Caco-2 (cell line): Measurements from ENCODE around the gene DUOXA1. TPM values are rescaled to one million over a fixed set of nuclear protein-coding genes. Genes with fewer than 3 reads are reported as not detected.
"Not testable (repeated sequence)": the region's sequence is repeated elsewhere in the genome, so short reads cannot be mapped to it uniquely, and the experiment has no call there.

Source experiments
- BruUV-seq: library from RNA; stranded (reverse); fragments of 400-500 nt; replicated peaks from 2 replicates; lab custom pipeline; 2021; lab: Mats Ljungman, UMichigan
- CTCF ChIA-PET: fragments of 300-600 bp; sonication (Branson Sonifier 250); formaldehyde crosslinking; loops from one replicate; lab custom pipeline; 2022; ENCODE audit warnings: antibody characterized with exemption; lab: Charles Lee
- POLR2A ChIA-PET: fragments of 300-600 bp; sonication (Branson Sonifier 250); formaldehyde crosslinking; loops from one replicate; lab custom pipeline; 2022; ENCODE audit warnings: antibody characterized with exemption; lab: Charles Lee
- DNase-seq, 2 experiments: peaks; one replicate each; pipeline versions ENCODE4 v3.0.0 to v3.0.0-alpha.2; 2020 to 2022
- H3K27me3 ChIP-seq: replicated peaks from 2 replicates; pipeline ENCODE4 v1.6.0; 2011; ENCODE audit warnings: low read length; ENCODE audit not compliant: control insufficient read depth, insufficient read depth
- H3K36me3 ChIP-seq: 2 replicates; pipeline ENCODE4 v1.5.1; 2011; ENCODE audit warnings: low read length; ENCODE audit not compliant: control insufficient read depth, insufficient read depth
- H3K4me1 ChIP-seq: fragments of 250-450 bp; sonication (Bioruptor Pico); 2 replicates; pipeline ENCODE4 v1.5.1; 2020; ENCODE audit warnings: mild to moderate bottlenecking
- H3K4me3 ChIP-seq: 2 replicates; pipeline ENCODE4 v1.5.1; 2011; ENCODE audit warnings: low read depth, mild to moderate bottlenecking, control low read depth, low read length
- H3K9me3 ChIP-seq: fragments of 250-450 bp; sonication (Bioruptor Pico); 2 replicates; pipeline ENCODE4 v1.5.1; 2020; ENCODE audit warnings: mild to moderate bottlenecking, moderate library complexity
- H3K27ac Mint-ChIP-seq: one replicate; pipeline ENCODE4 v1.8.0; 2022; ENCODE audit warnings: mixed read lengths; ENCODE audit not compliant: unreplicated experiment
- H3K27me3 Mint-ChIP-seq: one replicate; pipeline ENCODE4 v1.8.0; 2022; ENCODE audit warnings: mixed read lengths; ENCODE audit not compliant: insufficient read depth, unreplicated experiment
- H3K36me3 Mint-ChIP-seq: one replicate; pipeline ENCODE4 v1.8.0; 2022; ENCODE audit warnings: mild to moderate bottlenecking, mixed read lengths; ENCODE audit not compliant: insufficient read depth, unreplicated experiment
- H3K4me1 Mint-ChIP-seq: one replicate; pipeline ENCODE4 v1.8.0; 2022; ENCODE audit warnings: low read depth, mixed read lengths; ENCODE audit not compliant: unreplicated experiment
- H3K4me3 Mint-ChIP-seq: one replicate; pipeline ENCODE4 v1.8.0; 2022; ENCODE audit warnings: mild to moderate bottlenecking, moderate library complexity, mixed read lengths; ENCODE audit not compliant: unreplicated experiment
- H3K9me3 Mint-ChIP-seq: one replicate; pipeline ENCODE4 v1.8.0; 2022; ENCODE audit warnings: mixed read lengths; ENCODE audit not compliant: unreplicated experiment
- intact Hi-C: fragments of 100-400 bp; cut with micrococcal nuclease; formaldehyde crosslinking; loops from one replicate; pipeline ENCODE4 v1.10.0; 2022; ENCODE audit not compliant: unreplicated experiment
- total RNA-seq: library from RNA; stranded (reverse); gene quantifications from 2 replicates; pipeline ENCODE4 v1.2.3, GENCODE V29; 2022

The DUOXA1 gene
- total RNA-seq, 1 experiment from 2014 or later, result not detected

DNA sequence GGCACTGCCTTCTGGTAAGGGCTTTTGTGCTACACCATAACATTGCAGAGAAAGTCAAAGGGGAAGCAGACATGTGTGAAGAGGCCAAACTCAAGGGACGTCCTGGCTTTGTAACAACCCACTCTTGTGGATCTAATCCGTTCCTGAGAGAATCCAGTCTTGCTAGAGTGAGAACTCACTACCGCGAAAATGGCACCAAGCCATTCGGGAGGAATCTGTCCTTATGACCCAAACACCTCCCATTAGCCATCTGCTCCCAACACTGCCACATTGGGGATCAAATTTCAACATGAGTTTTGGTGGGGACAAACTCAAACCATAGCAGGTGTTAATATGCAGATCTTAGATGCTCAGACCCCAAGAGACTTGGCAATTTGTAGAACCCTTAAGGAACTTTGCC lies 50.5 kb downstream of the DUOXA1 start:
- H3K9me3 ChIP-seq, H3K27me3 Mint-ChIP-seq, DNase-seq, H3K4me3 Mint-ChIP-seq, H3K4me3 ChIP-seq, H3K36me3 Mint-ChIP-seq, BruUV-seq, H3K36me3 ChIP-seq, POLR2A ChIA-PET, intact Hi-C loops, H3K27ac Mint-ChIP-seq, H3K9me3 Mint-ChIP-seq, CTCF ChIA-PET, H3K27me3 ChIP-seq: not testable (repeated sequence)
- H3K4me1 Mint-ChIP-seq, result peaks cover 16% of the 10 kb centered on the region
- peaks cover 12% of the 10 kb centered on the region for H3K4me1 ChIP-seq

DNA sequence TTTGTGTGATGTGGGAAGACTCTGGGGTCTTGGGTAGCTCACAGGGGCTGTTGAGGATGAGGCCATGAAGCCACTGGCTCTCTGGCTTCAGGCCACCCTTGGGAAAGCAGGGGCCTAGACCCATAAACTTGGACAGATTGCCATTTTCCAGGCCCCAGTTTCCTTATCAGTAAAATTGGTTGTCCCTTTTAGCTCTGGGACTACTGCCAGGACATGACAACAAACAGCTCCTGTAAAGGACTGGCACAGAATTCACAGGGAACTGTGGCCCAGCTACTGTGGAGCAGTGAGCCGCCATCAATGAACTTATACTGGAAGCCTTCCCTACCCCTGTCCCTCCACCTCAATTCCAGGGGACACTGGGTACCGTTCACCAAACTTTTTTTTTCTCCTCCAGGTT lies 52.3 kb downstream of the DUOXA1 start:
- POLR2A ChIA-PET, H3K4me1 ChIP-seq, BruUV-seq, DNase-seq, H3K4me3 ChIP-seq, H3K27me3 Mint-ChIP-seq, H3K4me1 Mint-ChIP-seq, H3K9me3 ChIP-seq, H3K9me3 Mint-ChIP-seq, intact Hi-C loops, H3K36me3 ChIP-seq, CTCF ChIA-PET, H3K27me3 ChIP-seq, H3K27ac Mint-ChIP-seq, H3K4me3 Mint-ChIP-seq, H3K36me3 Mint-ChIP-seq: not testable (repeated sequence)

DNA sequence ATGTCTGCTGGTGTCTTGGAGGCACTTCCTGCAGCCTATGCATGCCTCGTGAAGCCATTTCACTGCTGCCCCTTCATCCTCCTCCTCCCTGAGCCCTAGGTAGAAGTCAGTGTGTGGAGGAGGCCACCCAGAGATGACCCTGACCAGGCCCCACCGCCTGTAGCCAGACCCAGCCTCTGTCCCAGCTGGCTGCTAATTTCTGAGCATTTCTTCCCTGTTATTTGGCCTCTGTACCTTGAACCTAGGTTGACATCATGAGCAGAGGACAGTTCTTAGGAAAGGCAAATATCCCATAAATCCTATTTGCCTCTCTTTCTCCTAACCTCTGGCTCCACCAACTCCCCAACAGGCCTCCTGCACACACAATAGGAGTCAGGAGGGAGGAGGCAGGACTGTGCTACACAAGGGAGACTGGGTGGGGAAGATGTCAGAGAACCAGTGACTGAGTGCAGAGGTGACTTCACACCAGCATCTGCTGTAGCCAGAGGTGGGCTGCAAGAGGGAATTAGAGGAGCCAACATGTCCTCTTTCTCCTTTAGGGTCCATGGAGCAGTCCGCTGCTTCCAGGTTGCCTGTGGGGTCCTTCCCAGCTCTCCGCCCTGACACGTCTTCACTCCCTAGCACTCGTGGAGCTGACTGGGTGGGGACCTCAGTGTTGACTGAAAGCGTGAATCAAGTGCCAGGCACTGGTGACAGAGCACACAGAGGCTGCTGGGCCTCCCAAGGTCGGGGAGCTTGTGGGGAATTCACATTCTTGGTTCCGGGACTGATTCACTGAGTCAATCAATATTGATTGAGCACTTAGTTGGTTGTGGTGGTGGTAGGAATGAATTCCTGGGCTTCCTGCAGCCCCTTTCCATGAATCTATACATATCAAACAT lies 54.0 kb downstream of the DUOXA1 start:
- H3K27me3 Mint-ChIP-seq, H3K4me3 ChIP-seq, H3K4me1 Mint-ChIP-seq, H3K4me1 ChIP-seq, H3K36me3 ChIP-seq, intact Hi-C loops, H3K9me3 Mint-ChIP-seq, H3K4me3 Mint-ChIP-seq, H3K9me3 ChIP-seq, H3K27ac Mint-ChIP-seq, BruUV-seq, DNase-seq, H3K27me3 ChIP-seq, POLR2A ChIA-PET, CTCF ChIA-PET: not testable (repeated sequence)
- peaks cover 11% of the 10 kb centered on the region for H3K36me3 Mint-ChIP-seq

DNA sequence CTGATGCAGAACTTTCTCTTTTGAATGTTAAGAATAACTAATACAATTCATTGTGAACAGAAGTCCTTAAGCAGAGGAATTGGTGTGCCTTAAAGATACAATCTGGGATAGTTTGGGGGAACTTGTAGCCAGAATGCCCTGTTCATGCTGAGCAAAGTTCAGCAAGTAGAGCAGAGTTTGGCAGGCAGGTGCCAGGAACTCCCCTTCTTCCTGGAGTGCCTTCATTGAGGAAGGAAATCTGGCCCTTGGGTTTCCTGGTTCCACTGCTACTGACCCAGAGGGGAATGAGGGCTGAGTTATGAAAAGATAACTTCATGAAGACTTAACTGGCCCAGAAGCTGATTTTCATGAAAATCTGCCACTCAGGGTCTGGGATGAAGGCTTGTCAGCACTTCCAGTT lies 56.1 kb downstream of the DUOXA1 start:
- H3K9me3 ChIP-seq, H3K4me1 Mint-ChIP-seq, BruUV-seq, H3K4me3 ChIP-seq, H3K27me3 ChIP-seq, H3K9me3 Mint-ChIP-seq, DNase-seq, H3K4me3 Mint-ChIP-seq, CTCF ChIA-PET, H3K4me1 ChIP-seq, H3K36me3 ChIP-seq, intact Hi-C loops, H3K27me3 Mint-ChIP-seq, POLR2A ChIA-PET, H3K27ac Mint-ChIP-seq: not testable (repeated sequence)
- H3K36me3 Mint-ChIP-seq, result peaks cover 11% of the 10 kb centered on the region

DNA sequence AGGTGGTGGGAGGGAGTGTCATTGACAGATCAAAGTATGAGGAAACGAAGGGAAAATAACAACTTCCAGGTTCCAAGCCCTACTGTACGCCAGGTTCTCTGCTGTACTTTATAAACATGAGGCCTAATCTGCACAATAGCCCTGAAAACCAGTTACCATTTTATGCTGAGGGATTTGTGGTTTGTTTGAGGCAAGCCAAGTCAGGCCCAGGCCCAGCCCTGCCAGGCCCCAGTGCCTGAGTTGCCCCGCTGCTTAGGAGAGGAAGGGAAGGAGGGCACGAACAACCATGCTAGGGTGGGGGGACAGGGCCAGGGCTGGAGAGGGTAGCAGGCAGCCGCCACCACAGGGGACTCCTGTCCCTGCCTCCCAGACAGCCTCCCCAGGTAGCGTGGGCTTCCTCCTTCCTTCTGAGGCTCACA lies 59.7 kb downstream of the DUOXA1 start:
- DNase-seq, H3K4me3 Mint-ChIP-seq, H3K4me1 ChIP-seq, H3K27me3 ChIP-seq, H3K4me1 Mint-ChIP-seq, H3K27ac Mint-ChIP-seq, POLR2A ChIA-PET, H3K36me3 ChIP-seq, H3K9me3 Mint-ChIP-seq, H3K4me3 ChIP-seq, intact Hi-C loops, H3K27me3 Mint-ChIP-seq, BruUV-seq, CTCF ChIA-PET, H3K9me3 ChIP-seq: not testable (repeated sequence)
- H3K36me3 Mint-ChIP-seq, result peaks cover 12% of the 10 kb centered on the region

Other genes with a start within 250 kb of the DUOXA1 start
- not detected in 2 replicates for gene TERB2, start 173.2 kb downstream of the DUOXA1 start, total RNA-seq
- 79.7 and 85.8 TPM in 2 replicates for gene SORD, start 106.7 kb downstream of the DUOXA1 start, total RNA-seq
- 6.9 and 8.3 TPM in 2 replicates for gene DUOX2, start 15.7 kb downstream of the DUOXA1 start, total RNA-seq
- 1.5 and 1.6 TPM in 2 replicates for gene DUOXA2, start 15.6 kb downstream of the DUOXA1 start, total RNA-seq
- 0.14 and 0.56 TPM in 2 replicates for gene DUOX1, start 115 bp upstream of the DUOXA1 start, total RNA-seq
- 11.9 and 12.9 TPM in 2 replicates for gene SHF, start 58.1 kb upstream of the DUOXA1 start, total RNA-seq
- gene SLC28A2, start 122.4 kb upstream of the DUOXA1 start, total RNA-seq, result 0.11 and 0.14 TPM in 2 replicates
- 3.3 and 4.4 TPM in 2 replicates for gene GATM, start 248.7 kb upstream of the DUOXA1 start, total RNA-seq